ENCODE data around the gene LCN2.

The LCN2 gene

GRCh38 chr9:128101231-128101661 lies 48.0 kb upstream of the LCN2 start:
- Histone ChIP-seq H3K9me3 (ENCODE audit: insufficient read depth, low read depth, low read length) (no peaks in the 10 kb centered on the region), H2AFZ (ENCODE audit: low read length) (no peak overlapping the region), H3K4me3 (ENCODE audit: low read length, poor library complexity, severe bottlenecking) (no peak overlapping the region), H3K79me2 (ENCODE audit: insufficient read depth, low read length) (peaks cover 44% of the 10 kb centered on the region), H3K9me2 (replicated peaks; ENCODE audit: low read depth, low read length) (no peaks in the 10 kb centered on the region), H3K4me2 (ENCODE audit: low read depth, low read length, poor library complexity, severe bottlenecking) (no peak overlapping the region), H3F3A (ENCODE audit: low read depth) (no peaks in the 10 kb centered on the region), H3K9ac (ENCODE audit: low read depth, low read length, poor library complexity, severe bottlenecking) (no peak overlapping the region), H4K20me1 (ENCODE audit: insufficient read depth, low read length, poor library complexity, severe bottlenecking) (peaks cover 30% of the 10 kb centered on the region), H3K27me3 (ENCODE audit: insufficient read depth, low read length, poor library complexity, severe bottlenecking) (no peaks in the 10 kb centered on the region), H3K4me1 (ENCODE audit: insufficient read depth, low read length, poor library complexity, severe bottlenecking) (peaks cover 9% of the 10 kb centered on the region), H3K36me3 (ENCODE audit: insufficient read depth, low read length) (peaks cover 64% of the 10 kb centered on the region; the same call in 1 of the 2 replicates)
- TF ChIP-seq EZH2phosphoT487 (IDR thresholded peaks at IDR 0.05; ENCODE audit: borderline replicate concordance) = no peak
- no peak for TF ChIP-seq CTCF (conservative IDR thresholded peaks at IDR 0.05; ENCODE audit: low read length)

- Histone ChIP-seq H3K9ac (ENCODE audit: low read depth, low read length, poor library complexity, severe bottlenecking) (no peak overlapping the region), H3K27me3 (ENCODE audit: insufficient read depth, low read length, poor library complexity, severe bottlenecking) (no peaks in the 10 kb centered on the region), H3K36me3 (ENCODE audit: insufficient read depth, low read length) (peaks cover 66% of the 10 kb centered on the region; the same call in 1 of the 2 replicates), H3K4me3 (ENCODE audit: low read length, poor library complexity, severe bottlenecking) (no peak overlapping the region), H3K79me2 (ENCODE audit: insufficient read depth, low read length) (peaks cover 40% of the 10 kb centered on the region), H3K9me2 (replicated peaks; ENCODE audit: low read depth, low read length) (no peaks in the 10 kb centered on the region), H3K9me3 (ENCODE audit: insufficient read depth, low read depth, low read length) (no peaks in the 10 kb centered on the region), H2AFZ (ENCODE audit: low read length) (no peak overlapping the region), H3F3A (ENCODE audit: low read depth) (no peaks in the 10 kb centered on the region), H3K4me1 (ENCODE audit: insufficient read depth, low read length, poor library complexity, severe bottlenecking) (peaks cover 9% of the 10 kb centered on the region), H4K20me1 (ENCODE audit: insufficient read depth, low read length, poor library complexity, severe bottlenecking) (peaks cover 26% of the 10 kb centered on the region), H3K4me2 (ENCODE audit: low read depth, low read length, poor library complexity, severe bottlenecking) (no peak overlapping the region)
- TF ChIP-seq EZH2phosphoT487 (IDR thresholded peaks at IDR 0.05; ENCODE audit: borderline replicate concordance) = no peak
- TF ChIP-seq CTCF (conservative IDR thresholded peaks at IDR 0.05; ENCODE audit: low read length) = no peak
Observed at GRCh38 chr9:128101690-128102089, 47.6 kb upstream of the LCN2 start.

- no peak overlapping the region for H2AFZ ChIP-seq (ENCODE audit: low read length)
- no peaks in the 10 kb centered on the region for H3K9me2 ChIP-seq (replicated peaks; ENCODE audit: low read depth, low read length)
- peaks cover 21% of the 10 kb centered on the region for H4K20me1 ChIP-seq (ENCODE audit: insufficient read depth, low read length, poor library complexity, severe bottlenecking)
- peaks cover 9% of the 10 kb centered on the region for H3K4me1 ChIP-seq (ENCODE audit: insufficient read depth, low read length, poor library complexity, severe bottlenecking)
- TF ChIP-seq CTCF (conservative IDR thresholded peaks at IDR 0.05; ENCODE audit: low read length) (no peak), EZH2phosphoT487 (IDR thresholded peaks at IDR 0.05; ENCODE audit: borderline replicate concordance) (no peak)
- no peaks in the 10 kb centered on the region for H3K27me3 ChIP-seq (ENCODE audit: insufficient read depth, low read length, poor library complexity, severe bottlenecking)
- H3K4me3 ChIP-seq (ENCODE audit: low read length, poor library complexity, severe bottlenecking) = no peak overlapping the region
- H3F3A ChIP-seq (ENCODE audit: low read depth) = no peaks in the 10 kb centered on the region
- H3K9me3 ChIP-seq (ENCODE audit: insufficient read depth, low read depth, low read length) = no peaks in the 10 kb centered on the region
- H3K4me2 ChIP-seq (ENCODE audit: low read depth, low read length, poor library complexity, severe bottlenecking) = no peak overlapping the region
- H3K9ac ChIP-seq (ENCODE audit: low read depth, low read length, poor library complexity, severe bottlenecking) = no peak overlapping the region
- peaks cover 66% of the 10 kb centered on the region; the same call in 1 of the 2 replicates for H3K36me3 ChIP-seq (ENCODE audit: insufficient read depth, low read length)
- H3K79me2 ChIP-seq (ENCODE audit: insufficient read depth, low read length) = peaks cover 34% of the 10 kb centered on the region
Observed at GRCh38 chr9:128102196-128102595, 47.1 kb upstream of the LCN2 start.

All from Loucy (cell line).